Measurements from ENCODE around the gene TP53BP2.

DNA sequence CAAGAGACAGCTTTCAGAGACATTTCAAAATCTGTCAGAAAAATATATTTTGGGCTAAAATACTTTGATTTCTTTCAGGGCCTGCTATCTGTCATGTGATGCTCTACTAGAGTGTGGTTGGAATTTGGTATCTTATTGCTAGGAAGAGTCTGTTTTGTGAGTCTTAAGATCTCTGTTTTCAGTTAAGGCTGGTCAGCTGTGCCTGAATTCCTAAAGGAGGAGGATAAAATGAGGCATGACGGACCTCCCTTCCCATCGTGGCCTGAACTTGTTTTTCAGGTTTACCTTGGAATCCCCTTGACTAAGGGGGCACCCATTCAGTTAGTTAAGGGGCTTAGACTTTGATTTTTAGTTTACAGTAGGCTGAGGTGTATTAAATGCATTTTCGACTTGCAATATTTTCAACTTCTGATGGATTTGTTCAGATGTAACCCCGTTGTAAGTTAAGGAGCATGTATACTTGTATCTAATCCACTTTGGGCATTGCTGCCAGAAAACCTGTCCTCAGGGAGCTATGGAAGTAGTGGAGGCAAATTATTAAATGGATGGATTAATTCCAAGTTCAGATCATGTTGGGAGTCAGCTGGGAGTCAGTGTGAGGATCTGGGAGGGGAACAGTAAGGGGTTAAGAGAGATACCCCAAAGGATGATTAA, 115.1 kb downstream of the TP53BP2 start:
- TF ChIP-seq, protein P1, sequence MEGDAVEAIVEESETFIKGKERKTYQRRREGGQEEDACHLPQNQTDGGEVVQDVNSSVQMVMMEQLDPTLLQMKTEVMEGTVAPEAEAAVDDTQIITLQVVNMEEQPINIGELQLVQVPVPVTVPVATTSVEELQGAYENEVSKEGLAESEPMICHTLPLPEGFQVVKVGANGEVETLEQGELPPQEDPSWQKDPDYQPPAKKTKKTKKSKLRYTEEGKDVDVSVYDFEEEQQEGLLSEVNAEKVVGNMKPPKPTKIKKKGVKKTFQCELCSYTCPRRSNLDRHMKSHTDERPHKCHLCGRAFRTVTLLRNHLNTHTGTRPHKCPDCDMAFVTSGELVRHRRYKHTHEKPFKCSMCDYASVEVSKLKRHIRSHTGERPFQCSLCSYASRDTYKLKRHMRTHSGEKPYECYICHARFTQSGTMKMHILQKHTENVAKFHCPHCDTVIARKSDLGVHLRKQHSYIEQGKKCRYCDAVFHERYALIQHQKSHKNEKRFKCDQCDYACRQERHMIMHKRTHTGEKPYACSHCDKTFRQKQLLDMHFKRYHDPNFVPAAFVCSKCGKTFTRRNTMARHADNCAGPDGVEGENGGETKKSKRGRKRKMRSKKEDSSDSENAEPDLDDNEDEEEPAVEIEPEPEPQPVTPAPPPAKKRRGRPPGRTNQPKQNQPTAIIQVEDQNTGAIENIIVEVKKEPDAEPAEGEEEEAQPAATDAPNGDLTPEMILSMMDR (conservative IDR thresholded peaks at IDR 0.05; ENCODE audit: low read length): no peak
- no peak for TF ChIP-seq EZH2phosphoT487 (IDR thresholded peaks at IDR 0.05; ENCODE audit: borderline replicate concordance, low read depth, low read length)

Measured in OCI-LY7 (cell line).